ENCODE measurements around the gene IL3RA.
"Not testable (repeated sequence)": the region's sequence is repeated elsewhere in the genome, so short reads cannot be mapped to it uniquely, and the experiment has no call there.

IL3RA gene

DNA sequence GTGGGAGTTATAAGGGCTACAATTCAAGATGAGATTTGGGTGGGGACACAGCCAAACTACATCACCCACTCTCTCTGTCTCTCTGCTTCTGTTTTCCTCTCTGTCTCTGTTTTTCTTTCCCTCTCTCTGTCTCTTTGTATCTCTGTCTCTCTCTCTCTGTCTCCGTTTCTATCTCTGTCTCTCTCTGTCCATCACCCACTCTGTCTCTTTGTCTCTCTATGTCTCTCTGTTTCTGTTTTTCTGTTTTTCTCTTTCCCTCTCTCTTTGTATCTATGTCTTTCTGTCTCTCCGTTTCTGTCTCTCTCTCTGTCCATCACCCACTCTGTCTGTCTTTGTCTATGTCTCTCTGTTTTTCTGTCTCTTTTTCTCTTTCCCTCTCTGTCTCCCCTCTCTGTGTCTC is 25.3 kb downstream of the IL3RA start:
- TF ChIP-seq, protein P1, sequence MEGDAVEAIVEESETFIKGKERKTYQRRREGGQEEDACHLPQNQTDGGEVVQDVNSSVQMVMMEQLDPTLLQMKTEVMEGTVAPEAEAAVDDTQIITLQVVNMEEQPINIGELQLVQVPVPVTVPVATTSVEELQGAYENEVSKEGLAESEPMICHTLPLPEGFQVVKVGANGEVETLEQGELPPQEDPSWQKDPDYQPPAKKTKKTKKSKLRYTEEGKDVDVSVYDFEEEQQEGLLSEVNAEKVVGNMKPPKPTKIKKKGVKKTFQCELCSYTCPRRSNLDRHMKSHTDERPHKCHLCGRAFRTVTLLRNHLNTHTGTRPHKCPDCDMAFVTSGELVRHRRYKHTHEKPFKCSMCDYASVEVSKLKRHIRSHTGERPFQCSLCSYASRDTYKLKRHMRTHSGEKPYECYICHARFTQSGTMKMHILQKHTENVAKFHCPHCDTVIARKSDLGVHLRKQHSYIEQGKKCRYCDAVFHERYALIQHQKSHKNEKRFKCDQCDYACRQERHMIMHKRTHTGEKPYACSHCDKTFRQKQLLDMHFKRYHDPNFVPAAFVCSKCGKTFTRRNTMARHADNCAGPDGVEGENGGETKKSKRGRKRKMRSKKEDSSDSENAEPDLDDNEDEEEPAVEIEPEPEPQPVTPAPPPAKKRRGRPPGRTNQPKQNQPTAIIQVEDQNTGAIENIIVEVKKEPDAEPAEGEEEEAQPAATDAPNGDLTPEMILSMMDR (IDR thresholded peaks at IDR 0.05; ENCODE audit: insufficient read depth, missing control alignments), result no peak
- no peak for DNase-seq (ENCODE audit: insufficient read length, low spot score)
- no peak for FAIRE-seq

DNA sequence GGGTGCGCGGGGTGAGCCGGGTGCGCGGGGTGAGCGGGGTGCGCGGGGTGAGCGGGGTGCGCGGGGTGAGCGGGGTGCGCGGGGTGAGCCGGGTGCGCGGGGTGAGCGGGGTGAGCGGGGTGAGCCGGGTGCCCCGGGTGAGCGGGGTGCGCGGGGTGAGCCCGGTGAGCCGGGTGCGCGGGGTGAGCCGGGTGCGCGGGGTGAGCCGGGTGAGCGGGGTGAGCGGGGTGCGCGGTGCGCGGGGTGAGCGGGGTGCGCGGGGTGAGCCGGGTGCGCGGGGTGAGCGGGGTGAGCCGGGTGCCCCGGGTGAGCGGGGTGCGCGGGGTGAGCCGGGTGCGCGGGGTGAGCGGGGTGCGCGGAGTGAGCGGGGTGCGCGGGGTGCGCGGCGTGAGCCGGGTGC is 29.8 kb downstream of the IL3RA start:
- not testable (repeated sequence) for DNase-seq (ENCODE audit: insufficient read length, low spot score); FAIRE-seq

DNA sequence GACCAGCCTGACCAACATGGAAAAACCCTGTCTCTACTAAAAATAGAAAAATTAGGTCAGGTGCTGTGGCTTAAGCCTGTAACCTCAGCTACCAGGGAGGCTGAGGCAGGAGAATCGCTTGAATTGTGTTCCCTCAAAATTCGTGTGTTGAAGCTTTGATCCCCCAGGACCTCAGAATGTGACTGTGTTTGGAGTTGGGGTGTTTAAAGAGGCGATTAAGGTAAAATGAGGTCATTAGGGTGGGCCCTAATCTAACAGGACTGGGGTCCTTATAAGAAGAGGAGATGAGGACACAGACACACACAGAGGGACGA is 31.8 kb downstream of the IL3RA start:
- FAIRE-seq (no peak), DNase-seq (ENCODE audit: insufficient read length, low spot score) (no peak)
- TF ChIP-seq, protein P1 (IDR thresholded peaks at IDR 0.05; ENCODE audit: insufficient read depth, missing control alignments), result no peak

DNA sequence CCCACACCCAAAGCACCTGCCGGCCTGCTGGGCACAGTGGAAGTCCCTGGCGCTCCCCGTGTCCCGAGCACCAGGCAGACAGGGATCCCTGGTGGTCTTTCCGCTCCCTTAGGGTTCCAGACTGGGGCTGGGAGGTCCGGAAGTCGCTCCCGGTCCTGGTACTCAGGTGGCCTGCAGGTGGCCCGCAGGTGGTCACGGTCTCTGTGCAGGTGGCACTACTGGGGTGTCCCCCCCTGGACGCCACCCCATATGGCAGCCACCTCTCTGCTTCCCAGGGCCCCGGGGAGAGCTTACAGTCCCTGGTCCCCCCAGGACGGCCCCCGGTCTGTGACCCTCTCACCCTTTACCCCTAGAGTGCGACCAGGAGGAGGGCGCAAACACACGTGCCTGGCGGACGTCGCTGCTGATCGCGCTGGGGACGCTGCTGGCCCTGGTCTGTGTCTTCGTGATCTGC is 41.7 kb downstream of the IL3RA start:
- TF ChIP-seq, protein P1 (IDR thresholded peaks at IDR 0.05; ENCODE audit: insufficient read depth, missing control alignments), result no peak
- DNase-seq (ENCODE audit: insufficient read length, low spot score) (no peak), FAIRE-seq (no peak)

DNA sequence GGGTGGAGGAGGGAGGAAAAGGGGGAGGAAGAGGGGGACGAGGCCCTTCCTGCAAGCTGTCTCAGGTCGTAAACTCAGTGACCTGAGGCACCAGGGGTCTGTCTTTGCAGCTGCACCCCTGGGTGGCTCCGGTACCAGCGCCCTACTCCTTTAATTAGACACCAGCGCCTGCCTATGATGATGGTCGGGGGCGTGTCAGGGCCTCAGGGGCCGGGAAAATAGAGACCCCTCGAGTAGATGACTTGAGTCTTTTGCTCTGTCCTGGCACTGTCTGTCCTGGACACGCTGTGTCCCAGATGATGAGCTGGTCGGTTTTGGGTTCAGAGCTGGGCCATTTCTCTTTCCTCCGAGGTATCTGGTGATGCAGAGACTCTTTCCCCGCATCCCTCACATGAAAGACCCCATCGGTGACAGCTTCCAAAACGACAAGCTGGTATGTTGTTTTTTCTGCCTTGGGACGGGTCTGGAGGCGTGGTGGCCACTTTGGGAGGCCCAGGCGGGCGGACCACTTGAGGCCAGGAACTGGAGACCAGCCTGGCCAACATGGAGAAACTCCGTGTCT is 44.2 kb downstream of the IL3RA start:
- TF ChIP-seq, protein P1 (IDR thresholded peaks at IDR 0.05; ENCODE audit: insufficient read depth, missing control alignments), result no peak
- DNase-seq (ENCODE audit: insufficient read length, low spot score), result no peak
- FAIRE-seq, result no peak

DNA sequence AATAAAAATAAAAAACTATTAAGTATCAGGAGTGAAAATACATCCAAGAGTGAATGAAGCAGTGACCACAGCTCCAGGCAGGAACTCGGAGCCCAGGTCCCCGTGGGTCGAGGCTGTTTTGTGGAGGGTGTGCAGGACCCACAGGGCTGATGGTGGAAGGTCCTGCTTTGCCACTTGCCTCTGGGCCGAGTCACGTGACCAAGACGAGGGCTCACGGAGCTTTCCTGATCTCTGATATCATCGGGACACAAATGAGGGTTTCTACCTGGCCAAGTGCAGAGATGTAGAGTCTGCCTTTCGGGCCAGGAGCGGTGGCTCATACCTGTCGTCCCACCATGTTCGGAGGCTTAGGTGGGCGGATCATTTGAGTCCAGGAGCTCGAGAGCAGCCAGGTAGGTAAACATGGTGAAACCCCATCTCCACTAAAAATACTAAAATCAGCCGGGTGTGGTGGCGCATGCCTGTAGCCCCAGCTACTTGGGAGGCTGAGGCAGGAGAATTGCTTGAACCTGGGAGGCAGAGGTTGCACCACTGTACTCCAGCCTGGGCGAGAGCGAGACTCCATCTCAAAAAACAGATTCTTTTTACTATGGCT is 48.2 kb downstream of the IL3RA start:
- no peak for DNase-seq (ENCODE audit: insufficient read length, low spot score)
- no peak for FAIRE-seq
- TF ChIP-seq, protein P1 (IDR thresholded peaks at IDR 0.05; ENCODE audit: insufficient read depth, missing control alignments), result no peak

DNA sequence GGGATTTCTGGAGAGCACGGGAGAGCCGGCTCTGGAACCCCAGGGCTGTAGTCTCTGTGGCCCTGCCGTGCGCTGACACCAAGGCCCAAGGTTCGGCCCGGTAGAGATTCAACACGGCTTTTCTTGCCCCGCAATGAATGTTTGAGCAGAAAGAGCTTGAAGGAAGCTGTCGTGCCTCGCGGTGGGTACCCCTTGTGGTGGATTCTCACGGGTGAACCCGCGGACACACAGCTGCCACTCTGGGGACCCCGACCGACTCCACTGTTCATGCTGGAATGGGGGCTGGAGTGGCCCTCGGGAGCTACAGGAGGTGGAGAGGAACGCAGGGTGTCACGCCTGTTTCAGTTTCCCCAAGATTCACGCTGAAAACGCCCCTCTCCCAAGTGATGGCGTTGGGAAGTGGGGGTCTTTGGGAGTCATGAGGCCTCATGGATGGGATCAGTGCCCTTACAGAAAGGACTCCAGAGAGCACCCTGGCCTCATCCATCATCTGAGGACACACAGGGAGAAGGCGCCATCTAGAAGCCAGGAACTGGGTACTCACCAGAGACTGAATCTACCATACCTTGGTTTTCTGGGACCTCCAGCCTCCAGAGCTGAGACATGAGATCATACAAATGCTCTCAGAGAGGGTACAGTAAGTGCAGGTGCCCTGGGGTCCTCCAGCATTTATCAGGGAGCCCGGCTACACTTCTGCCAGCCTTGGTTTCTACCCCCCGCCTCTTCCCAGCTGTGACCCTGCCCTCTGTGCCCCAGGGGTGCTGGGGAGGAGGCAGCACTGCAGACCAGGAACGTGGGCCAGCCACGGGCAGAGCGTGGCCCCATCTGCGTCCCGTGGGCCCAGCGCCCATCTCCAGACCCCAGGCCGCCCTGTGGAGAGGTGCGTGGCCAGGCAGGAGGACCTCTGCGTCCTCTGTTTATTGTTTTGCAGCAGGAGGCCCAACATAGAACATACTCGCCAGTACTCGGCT is 49.0 kb downstream of the IL3RA start:
- TF ChIP-seq, protein P1 (IDR thresholded peaks at IDR 0.05; ENCODE audit: insufficient read depth, missing control alignments), result no peak
- FAIRE-seq (no peak), DNase-seq (ENCODE audit: insufficient read length, low spot score) (no peak)

All from D721Med (cell line).